Measurements from ENCODE around the gene USP40.

USP40 gene

DNA sequence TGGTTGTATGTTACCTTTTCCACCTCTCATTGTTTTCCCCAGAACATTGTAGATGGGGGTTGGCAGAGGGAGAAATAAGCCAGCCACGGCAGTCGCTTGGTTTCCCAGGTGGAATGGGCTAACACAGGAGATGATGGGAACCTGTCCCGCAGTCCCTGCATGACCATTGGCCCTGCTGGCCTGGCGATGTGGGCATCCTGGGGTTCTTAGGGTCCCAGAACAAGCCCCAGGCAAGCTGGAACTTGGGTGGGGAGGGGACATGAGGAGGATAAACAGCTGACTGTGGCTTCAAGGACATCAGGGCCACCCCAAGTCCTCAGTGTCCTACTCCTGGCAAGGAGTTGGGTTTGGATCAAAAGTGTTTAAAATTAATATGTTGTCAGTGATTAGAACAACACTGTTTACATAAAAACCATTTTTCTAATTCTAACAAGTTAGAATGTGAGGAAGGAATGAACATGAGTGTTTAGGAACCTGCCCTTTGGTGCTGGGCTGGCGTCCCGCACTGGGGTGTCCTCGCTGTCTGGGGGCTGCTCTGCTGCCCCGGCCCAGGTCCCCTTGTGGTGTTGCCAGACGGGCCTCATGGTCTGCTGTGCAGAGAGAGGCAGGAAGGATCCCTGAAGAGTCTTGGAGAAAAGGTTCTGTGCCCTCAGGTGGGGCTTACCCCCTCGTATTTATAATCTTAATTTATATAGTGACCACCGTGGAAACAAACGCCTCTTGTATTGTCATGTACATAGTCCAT, 95.1 kb downstream of the USP40 start:
- DNase-seq = no peak

DNA sequence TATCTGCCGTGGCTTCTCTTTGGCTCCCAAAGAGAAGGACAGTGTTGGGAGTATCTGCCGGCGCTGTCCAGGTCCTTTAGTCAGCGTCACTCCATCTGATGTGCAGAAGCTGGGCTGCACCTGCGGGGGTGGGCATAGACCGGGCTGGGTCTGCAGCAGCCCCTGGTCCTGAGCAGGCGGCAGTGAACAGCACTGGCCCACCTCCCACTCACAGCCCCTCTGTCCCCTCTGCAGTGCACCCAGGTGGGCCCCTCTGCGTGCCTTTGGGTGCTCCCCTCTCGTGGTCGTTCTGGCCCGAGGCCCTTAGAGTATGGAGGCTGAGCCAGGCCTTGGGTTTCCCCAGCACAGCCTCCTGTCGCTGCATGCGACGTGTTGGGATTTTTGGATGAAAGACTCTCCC, 95.7 kb downstream of the USP40 start:
- no peak for DNase-seq

DNA sequence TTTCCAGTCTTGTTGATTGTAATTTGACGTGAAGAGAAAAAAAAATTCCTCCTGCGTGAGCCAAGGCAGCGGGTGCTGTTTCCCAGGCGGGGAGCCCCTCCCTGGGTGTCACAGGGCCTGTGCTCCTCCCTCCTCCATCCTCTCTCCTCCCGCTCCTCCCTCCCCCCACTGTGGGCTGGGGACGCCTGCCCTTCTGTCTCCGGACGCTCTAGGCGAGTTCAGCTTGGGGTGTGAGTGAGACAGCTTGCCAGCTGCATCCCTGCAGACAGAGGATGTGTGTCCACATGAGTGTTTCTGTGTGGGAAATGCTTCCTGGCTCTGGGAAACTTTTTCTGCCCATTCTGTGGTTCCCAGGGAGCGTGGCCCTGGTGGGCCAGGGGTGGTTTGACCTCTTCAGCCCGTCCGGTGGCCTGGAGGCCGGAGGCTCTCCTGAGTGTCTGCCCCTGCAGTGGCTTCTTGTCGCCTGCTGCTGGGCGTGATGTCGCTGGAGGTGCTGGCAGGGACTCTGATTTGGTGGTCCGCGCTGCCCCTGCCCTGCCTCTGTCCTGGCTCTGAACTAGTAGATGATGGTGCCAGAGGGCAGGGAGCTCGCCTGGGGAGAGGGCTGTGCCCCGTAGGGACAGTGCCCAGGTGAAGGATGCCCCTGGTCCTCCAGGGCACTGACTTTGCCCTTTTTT, 96.4 kb downstream of the USP40 start:
- no peak for DNase-seq

DNA sequence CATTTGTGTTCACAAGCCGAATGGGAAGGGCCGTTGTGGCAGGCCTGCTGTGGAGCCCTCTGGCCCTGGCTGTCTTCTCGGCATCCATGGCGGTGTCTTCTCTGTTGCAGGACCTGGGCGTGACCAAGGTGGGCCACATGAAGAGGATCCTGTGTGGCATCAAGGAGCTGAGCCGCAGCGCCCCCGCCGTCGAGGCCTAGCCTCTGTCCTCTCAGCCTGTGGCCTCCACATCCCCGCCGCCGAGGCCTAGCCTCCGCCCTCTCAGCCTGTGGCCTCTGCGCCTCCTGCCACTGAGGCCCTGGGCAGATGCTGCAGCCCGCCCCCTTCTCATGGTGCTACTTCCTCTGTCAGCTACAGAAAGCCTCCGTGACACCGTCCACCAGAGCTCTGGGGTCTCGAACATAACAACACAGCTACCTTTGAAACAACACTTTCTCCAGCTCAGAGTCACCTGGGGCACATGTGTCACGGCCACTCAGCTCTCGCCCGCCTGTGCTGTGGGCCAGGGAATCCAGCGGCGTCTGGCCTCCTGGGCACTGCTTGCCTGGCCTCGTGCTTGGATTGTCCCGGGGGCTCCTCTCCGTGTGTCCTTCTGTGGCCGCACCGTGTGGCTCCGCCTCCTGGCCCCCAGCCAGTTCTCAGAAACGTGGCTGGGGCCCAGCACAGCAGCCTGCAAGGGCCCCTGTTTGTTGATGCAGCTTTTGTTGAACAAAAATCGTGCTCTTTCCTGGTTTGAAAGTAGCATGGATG, 97.1 kb downstream of the USP40 start:
- DNase-seq = no peak

DNA sequence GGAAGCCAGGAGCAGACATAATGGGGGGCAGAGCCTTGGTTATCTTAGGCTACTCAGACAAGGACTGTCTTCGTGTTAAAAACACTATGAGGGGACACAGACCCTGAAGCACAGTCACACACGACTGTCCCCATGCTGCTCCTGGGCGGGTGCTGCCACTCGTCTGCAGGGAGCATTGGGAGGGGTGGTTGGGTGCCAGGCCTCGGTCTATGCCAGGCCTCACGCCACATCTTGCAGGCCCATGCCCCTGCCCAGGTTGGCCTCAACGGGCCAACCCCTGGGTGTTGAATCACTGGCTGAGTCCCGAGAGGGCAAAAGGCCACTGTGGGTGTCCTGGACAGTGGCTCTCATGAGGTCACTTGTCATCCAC, 97.9 kb downstream of the USP40 start:
- no peak for DNase-seq

DNA sequence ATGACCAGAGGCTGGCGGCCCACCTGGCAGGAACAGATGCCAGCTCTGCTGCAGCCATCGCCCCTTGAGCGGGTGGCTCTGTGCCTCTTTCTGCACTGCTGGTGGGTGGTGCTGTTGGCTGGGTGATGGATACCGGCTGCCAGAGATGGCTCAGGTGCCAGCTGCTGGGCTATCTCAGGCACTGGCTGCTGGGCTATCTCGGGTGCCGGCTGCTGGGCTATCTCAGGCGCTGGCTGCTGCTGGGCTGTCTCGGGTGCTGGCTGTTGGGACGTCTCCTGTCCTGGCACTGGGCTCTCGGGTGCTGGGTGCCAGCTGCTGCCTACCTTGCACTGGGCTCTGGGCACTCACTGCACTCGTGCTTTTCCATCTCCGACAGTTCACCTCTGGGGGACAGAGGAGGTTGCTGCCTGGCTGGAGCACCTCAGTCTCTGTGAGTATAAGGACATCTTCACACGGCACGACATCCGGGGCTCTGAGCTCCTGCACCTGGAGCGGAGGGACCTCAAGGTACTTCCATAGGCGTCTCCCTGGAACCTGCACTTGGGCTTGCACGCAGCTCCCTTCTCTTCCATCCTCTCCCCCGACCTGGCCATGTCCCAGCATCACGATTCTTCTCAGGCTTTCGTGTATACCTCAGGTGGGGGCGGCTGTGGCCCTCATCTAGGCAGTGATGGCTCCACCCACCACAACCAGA, 98.4 kb downstream of the USP40 start:
- no peak for DNase-seq

DNA sequence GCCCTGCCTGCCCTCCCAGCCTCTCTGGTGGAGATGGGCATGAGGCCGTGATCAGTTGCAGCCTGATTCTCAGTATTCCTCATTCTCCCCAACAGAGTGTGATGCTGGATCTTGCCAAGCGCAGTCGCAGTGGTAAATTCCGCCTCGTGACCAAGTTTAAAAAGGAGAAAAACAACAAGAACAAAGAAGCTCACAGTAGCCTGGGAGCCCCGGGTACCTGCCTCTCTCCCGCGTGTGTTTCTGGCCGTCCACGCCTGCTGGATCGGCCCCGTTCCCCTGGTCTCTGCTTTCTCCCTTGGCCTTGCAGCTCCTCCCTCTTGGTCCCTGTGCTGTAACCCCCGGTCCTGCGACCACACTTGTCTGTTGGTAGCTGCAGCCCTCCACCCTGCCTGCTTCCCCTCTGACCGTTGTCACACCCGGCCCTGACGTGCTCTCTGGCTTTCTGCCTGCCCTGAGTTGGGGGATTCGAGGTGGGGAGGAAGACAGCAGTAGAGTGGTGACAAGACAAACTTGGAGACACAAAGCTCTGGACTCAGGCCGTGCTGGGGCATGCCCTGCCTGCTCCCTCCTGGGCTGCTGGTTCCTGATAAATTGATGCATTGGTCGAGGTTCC, 99.5 kb downstream of the USP40 start:
- DNase-seq = no peak

DNA sequence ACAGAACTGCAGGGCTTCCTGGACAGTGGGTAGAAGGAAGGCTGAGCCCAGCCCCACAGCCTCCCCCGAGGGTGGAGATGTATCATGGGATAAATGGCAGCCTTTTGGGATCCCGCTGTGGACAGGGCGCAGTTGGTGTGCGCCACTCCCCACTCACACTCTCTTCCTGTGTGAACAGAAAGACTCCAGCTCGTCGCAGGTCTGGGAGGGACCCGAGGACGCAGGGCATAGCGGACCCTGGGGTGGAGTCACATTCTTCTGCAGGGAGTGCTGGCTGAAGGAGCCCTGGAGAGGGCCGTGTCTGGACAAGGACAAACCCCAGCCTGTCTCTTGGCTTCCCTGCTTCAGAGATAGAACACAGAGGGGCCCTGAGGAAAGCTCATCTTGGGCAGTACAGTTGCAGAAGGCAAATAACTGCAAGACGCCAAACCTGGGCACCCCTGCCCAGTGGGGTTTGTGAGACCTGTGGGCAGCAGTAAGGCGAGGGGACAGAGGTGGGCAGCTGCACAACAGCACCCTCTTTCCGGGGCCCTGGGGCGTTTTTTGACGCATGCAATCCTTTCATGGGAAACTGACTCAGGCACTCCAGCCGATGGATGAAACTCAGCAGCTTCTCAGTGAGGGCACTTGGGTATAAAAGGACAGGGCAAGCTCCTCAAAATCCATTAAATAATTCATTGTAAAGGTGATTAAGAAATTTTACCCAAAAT, 101.9 kb downstream of the USP40 start:
- DNase-seq = no peak

DNA sequence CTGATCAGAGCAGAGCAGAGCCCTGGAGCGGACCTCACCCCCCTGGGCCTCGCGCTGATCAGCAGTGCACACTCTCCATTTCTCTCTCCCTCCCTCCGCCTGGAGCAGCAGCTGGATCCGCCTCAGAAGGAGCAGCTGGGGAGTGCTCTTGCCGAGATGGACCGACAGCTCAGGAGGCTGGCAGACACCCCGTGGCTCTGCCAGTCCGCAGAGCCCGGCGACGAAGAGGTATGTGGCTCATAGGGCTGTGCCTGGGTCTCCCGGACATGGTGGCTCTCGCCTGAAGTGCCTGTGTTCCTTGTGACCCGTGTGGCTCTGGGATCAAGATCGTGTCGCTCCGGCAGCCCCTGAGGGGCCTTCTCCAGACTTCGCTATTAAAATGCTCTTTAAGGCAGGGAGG, 102.5 kb downstream of the USP40 start:
- DNase-seq = no peak

DNA sequence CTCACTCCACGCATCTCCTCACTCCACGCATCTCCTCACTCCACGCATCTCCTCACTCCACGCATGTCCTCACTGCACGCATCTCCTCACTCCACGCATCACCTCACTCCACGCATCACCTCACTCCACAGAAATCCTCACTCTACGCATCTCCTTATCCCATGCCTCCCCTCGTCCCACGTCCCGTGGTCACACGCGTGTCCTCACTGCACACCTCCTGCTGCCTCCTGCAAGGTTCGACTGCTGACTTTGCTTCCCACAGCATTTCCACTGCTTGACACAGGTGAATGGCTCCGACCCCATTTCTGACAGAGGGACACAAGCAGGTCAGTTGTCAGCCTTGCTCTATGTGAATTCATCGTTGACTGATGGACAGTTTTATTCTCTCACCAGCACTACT, 103.0 kb downstream of the USP40 start:
- DNase-seq = no peak

DNA sequence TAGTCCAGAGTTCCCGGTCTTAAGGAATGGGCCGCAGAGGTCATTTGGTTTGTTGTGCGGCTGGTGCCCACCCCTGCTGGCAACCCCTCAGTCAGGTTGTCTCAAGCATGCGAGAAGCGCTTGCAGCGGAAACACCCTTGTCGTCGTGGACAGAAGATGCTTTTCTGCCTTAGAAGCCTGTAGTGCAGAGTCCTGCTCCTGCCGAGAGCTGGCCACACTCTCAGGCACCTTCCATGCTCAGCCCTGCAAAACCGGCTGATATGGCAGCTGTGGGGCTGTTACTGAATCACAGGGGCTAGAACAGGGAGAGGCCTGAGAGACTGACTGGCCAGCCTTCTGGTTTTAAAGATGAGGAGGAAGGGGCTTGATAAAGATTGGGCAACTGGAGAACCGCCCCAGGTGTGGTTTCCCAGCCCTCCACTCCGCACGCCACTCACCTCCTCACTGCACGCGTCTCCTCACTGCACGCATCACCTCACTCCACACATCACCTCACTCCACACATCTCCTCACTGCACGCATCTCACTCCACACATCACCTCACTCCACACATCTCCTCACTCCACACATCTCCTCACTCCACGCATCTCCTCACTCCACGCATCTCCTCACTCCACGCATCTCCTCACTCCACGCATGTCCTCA, 103.6 kb downstream of the USP40 start:
- DNase-seq = no peak

DNA sequence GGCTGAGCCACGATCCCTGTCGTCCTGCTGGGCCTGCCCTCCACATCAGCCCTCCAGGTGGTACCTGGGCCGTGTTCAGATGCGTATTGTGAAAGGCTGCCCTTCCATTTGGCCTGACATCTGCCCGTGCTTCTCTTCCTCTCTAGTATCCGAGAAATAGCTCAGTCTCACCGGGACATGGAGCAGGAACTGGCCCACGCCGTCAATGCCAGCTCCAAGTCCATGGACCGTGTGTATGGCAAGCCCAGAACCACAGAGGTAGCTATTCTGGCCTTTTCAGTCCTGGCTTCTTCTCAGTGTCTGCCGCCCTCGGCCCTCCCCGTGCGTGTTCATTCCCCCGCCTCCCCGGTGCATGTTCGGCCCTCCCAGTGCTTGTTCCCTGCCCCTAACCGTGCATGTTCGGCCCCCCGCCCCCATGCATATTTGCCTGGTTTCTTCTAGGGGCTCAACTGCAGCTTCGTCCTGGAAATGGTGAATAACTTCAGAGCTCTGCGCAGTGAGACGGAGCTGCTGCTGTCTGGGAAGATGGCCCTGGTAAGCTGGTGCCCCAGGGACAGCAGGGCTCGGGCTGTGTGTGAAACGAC, 104.3 kb downstream of the USP40 start:
- DNase-seq = no peak

DNA sequence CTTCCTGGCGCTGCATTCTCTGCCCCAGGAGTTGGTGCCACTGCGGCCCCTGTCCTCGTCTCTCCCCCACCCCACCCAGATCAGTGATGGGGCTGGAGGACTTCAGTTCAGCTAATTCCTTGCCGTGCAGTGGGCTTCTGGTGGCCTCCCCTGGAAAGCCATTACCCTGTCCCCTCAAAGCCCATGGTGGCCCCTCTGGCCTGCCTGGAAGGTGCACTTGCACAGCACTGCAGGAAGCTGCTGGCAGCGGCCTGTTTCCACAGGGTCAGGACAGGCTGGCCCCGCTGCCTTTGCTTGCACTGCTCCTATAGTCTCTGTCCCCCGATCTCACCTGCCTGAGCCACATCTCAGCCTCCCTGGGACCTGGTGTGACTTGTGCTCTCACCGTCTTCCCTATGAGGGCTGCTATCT, 105.1 kb downstream of the USP40 start:
- DNase-seq = no peak

DNA sequence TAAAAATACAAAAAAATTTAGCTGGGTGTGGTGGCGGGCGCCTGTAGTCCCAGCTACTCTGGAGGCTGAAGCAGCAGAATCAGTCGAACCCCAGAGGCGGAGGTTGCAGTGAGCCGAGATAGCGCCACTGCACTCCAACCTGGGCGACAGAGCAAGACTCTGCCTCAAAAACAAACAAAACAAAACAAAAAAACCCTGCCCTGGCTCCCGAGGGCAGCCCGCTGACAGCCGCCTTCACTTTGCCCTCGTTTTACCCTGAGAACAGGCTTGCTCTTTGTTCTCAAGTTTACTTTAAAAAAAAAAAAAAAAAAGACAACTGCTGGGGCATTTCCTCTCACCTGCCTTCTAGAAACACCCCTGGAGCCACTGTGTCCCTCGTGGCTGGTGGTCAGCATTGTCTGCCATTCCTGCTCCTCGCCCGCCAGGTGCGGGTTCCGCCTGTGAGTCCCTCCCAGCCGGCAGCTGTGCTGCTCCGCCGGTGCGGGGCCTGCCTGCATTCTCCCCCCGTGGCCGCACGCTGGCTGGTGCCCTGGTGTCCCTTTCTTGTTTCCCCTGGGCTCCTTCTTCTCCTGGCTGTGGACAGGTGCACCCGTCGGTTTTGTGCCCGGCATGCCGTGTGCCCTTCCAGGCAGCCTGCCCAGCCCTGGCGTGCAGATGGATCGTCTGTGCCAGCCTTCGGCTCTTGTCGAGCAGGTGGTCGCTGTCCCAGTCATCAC, 105.7 kb downstream of the USP40 start:
- DNase-seq = no peak

DNA sequence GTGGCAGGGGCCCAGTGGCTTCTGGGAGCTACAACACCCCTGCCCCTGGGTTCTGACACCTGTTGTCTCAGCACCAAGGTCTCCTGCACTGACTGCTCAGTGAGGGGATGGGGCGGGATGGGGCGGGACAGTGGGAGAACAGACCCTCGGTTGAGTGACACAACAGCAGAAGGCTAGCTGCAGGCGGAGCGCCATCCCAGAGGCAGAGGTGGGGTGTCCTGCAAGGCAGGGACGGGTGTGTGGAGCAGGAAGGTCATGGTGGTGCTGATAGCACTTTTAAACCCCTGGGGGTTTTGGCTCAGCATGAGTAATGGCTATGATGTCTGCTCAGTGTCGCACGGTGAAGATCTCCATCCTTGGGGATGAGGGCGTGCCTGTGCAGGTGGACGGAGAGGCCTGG, 107.2 kb downstream of the USP40 start:
- no peak for DNase-seq

DNA sequence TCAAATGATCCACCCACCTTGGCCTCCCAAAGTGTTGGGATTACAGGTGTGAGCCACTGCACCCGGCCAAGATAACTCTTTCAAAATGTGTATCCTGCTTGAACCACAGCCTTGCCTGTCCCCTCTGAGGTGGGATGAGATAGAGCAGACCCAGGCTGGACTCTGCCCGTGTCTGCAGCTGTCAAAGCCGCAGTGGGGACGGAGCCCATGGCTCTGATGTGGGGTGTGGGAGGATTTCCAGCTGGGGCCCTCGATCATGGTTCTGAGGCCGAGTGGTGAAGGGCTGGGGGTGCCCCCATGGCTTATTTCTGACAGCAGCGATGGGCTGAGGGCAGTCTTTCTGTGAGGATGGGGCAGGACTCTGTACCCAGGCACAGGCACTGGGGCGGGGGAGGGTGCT, 107.8 kb downstream of the USP40 start:
- no peak for DNase-seq

DNA sequence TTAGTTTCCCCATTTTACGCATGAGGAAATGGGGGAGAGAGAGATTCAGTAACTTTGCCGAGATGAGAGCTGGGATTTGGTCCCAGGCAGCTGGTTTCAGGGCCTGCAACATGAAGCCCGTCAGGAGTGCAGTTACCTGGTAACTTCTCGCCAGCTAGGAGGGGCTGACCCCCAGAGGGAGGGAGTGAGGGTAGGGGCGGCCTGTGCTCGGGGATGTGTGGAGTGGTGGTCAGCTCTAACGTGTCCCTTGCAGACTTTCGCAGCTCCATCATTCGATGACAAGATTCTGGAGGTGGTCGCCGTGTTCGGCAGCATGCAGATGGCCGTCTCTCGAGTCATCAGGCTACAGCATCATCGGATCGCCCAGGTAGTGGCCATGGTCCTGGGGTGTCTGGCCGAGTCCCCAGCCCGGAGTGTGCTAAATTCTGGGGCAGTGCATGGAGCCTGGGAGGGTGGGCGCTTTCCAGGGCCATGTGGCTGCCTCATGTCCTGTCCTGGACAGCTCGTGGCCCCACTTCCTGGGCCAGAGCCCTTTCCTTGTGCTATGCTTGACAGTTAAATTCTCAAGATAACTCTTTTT, 108.5 kb downstream of the USP40 start:
- no peak for DNase-seq

DNA sequence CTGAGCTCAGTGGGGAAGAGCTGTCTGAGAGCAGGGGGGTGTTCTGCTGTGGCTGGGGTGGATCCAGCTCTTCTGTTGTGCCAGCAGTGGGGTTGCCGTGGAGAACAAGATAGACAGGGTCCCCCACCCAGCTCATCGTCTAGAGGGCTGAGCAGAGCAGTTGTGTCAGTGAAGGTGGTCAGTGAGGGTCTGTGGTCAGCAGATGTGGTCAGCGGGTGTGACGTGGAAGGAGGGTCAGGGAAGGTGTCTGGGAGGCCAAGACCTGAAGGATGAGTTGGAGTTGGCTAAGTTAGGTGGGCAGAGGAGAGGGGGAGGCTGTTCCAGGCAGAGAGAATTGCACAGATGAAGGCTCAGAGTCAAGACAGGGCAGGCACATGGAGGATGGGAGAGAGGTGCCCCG, 109.2 kb downstream of the USP40 start:
- DNase-seq = no peak

DNA sequence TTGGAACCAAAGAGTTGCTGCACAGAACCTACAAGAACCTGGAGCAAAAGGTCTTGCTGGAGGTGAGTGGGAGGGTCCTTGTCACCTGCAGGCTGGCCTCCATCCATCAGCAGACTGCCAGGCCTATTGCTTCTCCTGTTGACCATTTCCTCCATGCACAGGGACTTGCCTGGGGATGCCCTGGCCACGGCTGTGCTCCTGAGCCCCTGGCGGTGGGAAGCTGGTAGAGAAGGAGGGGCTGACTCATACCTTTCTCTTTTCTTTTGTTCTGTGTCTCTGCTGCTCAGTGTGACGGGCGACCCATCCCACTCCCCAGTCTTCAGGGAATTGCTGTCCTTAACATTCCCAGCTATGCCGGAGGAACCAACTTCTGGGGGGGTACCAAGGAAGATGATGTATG, 109.6 kb downstream of the USP40 start:
- DNase-seq = no peak

DNA sequence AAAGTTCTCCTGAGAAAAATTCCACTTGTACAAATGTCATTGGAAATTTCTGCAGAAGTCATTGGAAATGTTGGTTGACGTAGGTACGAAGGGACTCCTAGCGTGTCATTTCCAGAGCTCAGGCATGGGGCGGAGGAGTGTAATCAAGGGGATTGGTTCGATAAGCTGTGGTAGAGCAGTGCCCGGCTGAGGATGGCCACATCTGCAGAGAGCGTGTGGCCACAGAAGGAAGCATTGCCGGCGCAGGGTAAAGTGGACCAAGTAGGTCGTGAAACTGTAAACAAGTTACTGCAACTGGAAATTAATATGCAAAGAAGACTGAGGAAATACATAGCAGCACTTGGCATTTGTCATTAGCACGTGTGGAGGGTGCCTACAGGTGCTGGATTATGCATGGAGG, 110.5 kb downstream of the USP40 start:
- no peak for DNase-seq

All from SHP77 treated with DMSO at 0.1 percent for 48 hours (cell line).